Stimulated activated memory B cell treated with anti-CD40 and anti-IgM and Interleukin-4, amounts not matched to agents 10 μg/mL and 1 μg/mL and 100 μg/mL, for 72 hours (primary cell): ENCODE data around the gene MPZL1.

Experiments
- ATAC-seq: fragments of 150-1000 bp; cut with Tn5 transposase; 2 replicates; pipeline ENCODE4 v1.10.0; 2021
- H3K27ac Mint-ChIP-seq: one replicate; pipeline ENCODE4 v1.8.0; 2022; ENCODE audit warnings: mild to moderate bottlenecking, mixed read lengths
- H3K27me3 Mint-ChIP-seq: one replicate; pipeline ENCODE4 v1.8.0; 2022; ENCODE audit warnings: mixed read lengths
- H3K36me3 Mint-ChIP-seq: one replicate; pipeline ENCODE4 v1.8.0; 2022; ENCODE audit warnings: mixed read lengths
- H3K4me1 Mint-ChIP-seq: one replicate; pipeline ENCODE4 v1.8.0; 2022; ENCODE audit warnings: mixed read lengths
- H3K4me3 Mint-ChIP-seq: one replicate; pipeline ENCODE4 v1.8.0; 2022; ENCODE audit warnings: mild to moderate bottlenecking, moderate library complexity, mixed read lengths
- H3K9me3 Mint-ChIP-seq: one replicate; pipeline ENCODE4 v1.8.0; 2022; ENCODE audit warnings: mixed read lengths

The MPZL1 gene

DNA sequence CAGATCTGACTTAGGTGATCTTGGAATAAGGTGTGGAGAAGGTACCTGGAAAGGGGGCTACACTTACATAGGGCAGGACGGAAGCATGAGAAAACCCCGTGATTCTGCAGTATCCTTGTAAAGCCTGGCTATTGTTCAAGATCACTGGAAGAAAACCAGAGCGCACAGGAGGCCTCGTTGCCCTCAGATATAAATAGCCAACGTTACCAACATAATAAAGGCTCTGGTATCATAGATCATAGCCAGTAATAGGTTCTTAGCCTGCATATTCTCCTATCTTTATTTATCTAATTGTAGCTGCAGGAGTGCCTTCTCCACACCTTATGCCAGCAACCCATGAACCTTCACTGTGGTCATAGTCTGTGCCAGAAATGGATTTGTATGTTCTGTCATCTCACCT, 35.9 kb upstream of the MPZL1 start:
- Mint-ChIP-seq H3K36me3 (peaks cover 72% of the 10 kb centered on the region), H3K9me3 (no peaks in the 10 kb centered on the region), H3K4me3 (no peak overlapping the region), H3K27me3 (no peaks in the 10 kb centered on the region), H3K4me1 (peaks cover 58% of the 10 kb centered on the region), H3K27ac (peak overlapping the region; percentile 62)
- no peak for ATAC-seq

DNA sequence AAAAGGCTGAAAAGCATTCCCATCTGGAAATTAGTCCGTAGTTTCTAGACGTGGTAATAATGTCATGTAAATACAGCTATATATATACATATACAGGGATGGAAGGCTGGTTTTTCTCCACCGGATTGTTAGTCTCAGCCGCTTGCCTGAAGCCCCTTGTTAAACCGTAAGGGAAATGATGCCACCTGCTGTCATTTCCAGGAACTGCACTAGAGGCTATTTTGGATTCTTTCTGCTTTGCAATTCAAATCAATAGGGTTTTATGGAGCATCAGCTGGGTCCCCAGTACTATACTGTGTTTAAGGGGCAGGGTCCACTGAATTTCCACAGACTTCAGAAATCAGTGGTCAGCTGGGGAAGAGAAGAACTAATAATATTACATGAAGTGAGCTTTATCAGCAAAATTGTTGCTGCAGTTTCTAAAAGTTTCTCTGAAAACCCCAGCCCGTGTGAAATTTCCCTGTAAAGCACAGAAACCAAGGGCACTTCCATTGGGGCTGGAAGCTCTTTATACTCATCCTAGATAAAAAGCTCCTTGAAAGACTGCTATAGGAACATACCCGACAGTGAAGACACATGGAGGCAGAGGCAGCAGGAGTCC, 33.8 kb upstream of the MPZL1 start:
- H3K27ac Mint-ChIP-seq, result peak overlapping the region; percentile 76
- H3K4me1 Mint-ChIP-seq, result peaks cover 58% of the 10 kb centered on the region
- no peaks in the 10 kb centered on the region for H3K27me3 Mint-ChIP-seq

DNA sequence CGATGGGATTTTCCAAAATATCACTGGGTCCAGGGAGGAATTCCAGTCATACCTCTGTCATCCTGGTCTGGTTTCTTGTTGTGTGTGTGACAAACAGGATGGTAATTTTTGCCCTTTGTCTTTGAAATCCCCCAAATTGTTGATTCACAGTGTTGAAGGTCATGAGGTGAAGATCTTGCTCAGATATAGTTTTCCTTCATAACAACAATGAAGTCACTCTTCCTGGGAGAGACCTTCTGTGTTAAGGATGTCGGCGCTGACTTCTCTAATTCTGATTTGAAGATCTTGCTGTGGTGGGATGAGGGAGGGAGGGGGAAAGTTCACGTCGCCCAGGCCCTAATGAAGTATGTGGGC, 32.2 kb upstream of the MPZL1 start:
- no peaks in the 10 kb centered on the region for H3K27me3 Mint-ChIP-seq
- peak overlapping the region; percentile 76 for H3K27ac Mint-ChIP-seq
- no peaks in the 10 kb centered on the region for H3K9me3 Mint-ChIP-seq
- peak overlapping the region; percentile 12 for H3K4me3 Mint-ChIP-seq
- peaks cover 48% of the 10 kb centered on the region for H3K4me1 Mint-ChIP-seq
- H3K36me3 Mint-ChIP-seq, result peaks cover 80% of the 10 kb centered on the region
- ATAC-seq, result peak; percentile 27

More for the DNA sequence above, 33.8 kb upstream of the MPZL1 start:
- Mint-ChIP-seq H3K9me3 (no peaks in the 10 kb centered on the region), H3K36me3 (peaks cover 78% of the 10 kb centered on the region), H3K4me3 (no peak overlapping the region)
- ATAC-seq, result peak; percentile 78

DNA sequence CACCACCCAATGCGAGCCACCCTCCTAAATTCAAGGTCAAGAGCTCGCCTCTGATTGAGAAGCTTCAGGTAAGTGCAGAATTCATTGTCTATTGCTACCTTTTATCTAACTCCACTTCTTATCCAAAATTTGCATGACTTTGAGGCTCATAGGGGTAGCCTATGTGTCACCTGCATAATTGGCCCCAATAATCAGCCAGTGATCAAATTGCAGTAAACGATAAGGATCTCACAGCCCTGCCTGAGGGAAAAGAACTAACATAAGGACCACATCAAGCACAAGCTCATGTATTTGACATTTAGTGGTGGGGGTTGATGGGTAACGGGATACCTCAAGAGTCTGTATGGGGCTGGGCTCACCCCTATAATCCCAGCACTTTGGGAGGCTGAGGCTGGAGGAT, 31.7 kb upstream of the MPZL1 start:
- H3K36me3 Mint-ChIP-seq, result peaks cover 80% of the 10 kb centered on the region
- H3K4me3 Mint-ChIP-seq, result peak overlapping the region; percentile 12
- H3K27me3 Mint-ChIP-seq, result no peaks in the 10 kb centered on the region
- no peaks in the 10 kb centered on the region for H3K9me3 Mint-ChIP-seq
- H3K27ac Mint-ChIP-seq, result peak overlapping the region; percentile 76
- H3K4me1 Mint-ChIP-seq, result peaks cover 46% of the 10 kb centered on the region
- ATAC-seq, result no peak

DNA sequence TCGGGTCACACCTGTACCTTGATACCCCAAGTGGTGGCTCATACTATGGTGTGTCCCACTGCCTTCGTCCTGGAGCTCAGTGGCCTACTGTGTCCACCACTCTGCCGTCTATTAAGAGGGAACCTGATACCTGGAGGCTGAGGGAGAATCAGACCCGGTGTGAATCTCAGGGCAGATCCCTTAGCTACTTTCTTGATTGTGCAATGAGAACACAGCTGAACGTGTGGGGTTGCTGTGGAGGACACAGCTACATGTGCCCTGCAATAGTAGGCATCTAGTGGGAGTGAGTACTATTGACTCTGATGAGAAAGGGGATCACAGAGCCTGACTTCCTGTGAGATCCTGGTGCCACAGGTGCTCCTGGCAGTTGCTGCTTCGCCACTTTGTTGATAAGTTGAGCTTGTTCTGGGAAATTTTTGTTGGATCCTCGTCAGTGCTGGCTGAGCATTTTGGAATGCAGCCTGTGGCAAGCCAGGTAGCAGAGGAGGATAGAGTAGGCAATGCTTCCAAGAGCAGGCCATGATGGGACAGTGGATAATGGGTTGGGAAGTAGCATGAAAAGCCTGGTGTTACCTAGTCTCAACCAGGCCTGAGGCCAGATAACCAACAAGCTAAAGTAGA, 28.2 kb upstream of the MPZL1 start:
- Mint-ChIP-seq H3K4me3 (no peak overlapping the region), H3K27ac (peak overlapping the region; percentile 76), H3K36me3 (peaks cover 76% of the 10 kb centered on the region), H3K4me1 (peaks cover 32% of the 10 kb centered on the region), H3K9me3 (no peaks in the 10 kb centered on the region), H3K27me3 (no peaks in the 10 kb centered on the region)
- ATAC-seq, result no peak

DNA sequence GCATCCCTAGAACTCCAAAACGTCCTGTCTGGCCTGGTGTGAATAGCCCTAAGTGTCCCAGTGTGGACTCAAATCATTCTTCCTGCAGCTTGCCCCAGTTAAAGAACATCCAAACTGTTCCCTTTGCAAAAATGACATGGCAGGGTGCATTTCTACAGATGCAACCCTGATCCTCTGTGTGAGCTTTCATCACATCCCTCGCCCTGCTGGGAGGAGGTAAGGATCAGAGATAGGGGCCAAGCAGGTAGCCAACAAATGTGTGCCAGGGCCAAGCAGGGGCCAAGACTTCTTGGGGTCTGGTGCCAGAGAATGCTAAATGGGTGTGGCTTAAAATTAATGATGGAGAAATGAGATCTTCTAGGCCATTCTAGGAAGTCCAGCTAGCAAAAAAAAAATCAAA, 27.1 kb upstream of the MPZL1 start:
- peak overlapping the region; percentile 47 for H3K27ac Mint-ChIP-seq
- peaks cover 29% of the 10 kb centered on the region for H3K4me1 Mint-ChIP-seq
- no peaks in the 10 kb centered on the region for H3K27me3 Mint-ChIP-seq
- no peak for ATAC-seq
- H3K4me3 Mint-ChIP-seq, result no peak overlapping the region
- H3K36me3 Mint-ChIP-seq, result peaks cover 79% of the 10 kb centered on the region
- no peaks in the 10 kb centered on the region for H3K9me3 Mint-ChIP-seq

DNA sequence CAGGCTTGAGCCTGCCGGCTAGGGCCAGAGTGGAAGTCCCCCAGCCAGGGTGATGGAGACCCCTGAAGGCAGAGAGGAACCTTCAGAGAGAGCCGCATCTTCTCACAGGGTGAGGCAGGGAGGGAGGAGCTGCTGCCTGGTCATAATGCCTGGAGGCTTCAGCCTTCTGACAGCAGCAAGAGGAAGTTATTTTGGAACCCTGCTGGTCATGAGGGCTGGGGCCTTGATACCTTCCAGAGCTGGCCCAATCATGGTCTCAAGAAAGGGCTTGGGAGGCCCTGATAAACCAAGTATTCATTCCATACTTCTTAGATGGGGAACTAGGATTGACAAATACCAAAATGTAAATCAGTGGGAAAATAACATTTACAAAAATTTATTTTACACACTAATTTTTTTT, 26.6 kb upstream of the MPZL1 start:
- Mint-ChIP-seq H3K27me3 (no peaks in the 10 kb centered on the region), H3K36me3 (peaks cover 79% of the 10 kb centered on the region), H3K27ac (peak overlapping the region; percentile 47), H3K4me3 (no peak overlapping the region), H3K4me1 (peaks cover 29% of the 10 kb centered on the region), H3K9me3 (no peaks in the 10 kb centered on the region)
- ATAC-seq, result no peak

DNA sequence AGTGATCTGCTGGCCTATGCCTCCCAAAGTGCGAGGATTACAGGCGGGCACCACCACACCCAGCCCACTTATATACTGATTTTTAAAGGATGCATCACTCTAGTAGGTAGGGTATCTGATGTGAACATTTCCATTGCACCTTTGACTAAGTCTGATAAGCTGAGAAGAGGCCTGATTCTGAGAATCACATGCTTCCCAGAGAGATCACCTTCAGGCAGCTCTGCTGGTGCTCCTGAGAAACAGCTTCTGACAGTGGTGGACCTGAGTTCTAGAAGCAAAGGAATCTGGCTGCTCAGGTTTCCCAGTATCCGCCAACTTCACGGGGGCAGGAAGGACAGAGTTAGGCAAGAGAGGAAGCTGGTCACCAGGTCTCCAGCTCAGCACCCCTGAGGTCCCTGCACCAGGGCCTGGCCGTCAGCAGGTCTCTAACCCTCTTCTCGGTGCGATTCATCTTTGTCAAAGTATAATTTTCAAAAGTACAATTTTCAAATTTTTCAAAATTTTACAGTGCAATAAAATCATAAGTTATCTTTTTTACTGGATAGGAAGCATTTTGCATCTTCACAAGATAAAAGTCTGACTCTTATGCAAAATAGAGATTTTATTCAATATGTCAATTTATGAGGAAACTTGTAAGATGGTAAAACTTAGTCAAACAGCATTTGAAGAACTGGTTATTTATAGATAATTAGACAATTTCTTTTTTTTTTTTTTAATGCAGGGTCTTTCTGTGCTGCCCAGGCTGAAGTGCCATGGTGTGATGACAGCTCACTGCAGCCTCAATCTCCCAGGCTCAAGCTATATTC, 25.8 kb upstream of the MPZL1 start:
- no peaks in the 10 kb centered on the region for H3K27me3 Mint-ChIP-seq
- no peak for ATAC-seq
- H3K9me3 Mint-ChIP-seq, result no peaks in the 10 kb centered on the region
- H3K36me3 Mint-ChIP-seq, result peaks cover 75% of the 10 kb centered on the region
- no peak overlapping the region for H3K27ac Mint-ChIP-seq
- H3K4me1 Mint-ChIP-seq, result peaks cover 26% of the 10 kb centered on the region
- no peak overlapping the region for H3K4me3 Mint-ChIP-seq

DNA sequence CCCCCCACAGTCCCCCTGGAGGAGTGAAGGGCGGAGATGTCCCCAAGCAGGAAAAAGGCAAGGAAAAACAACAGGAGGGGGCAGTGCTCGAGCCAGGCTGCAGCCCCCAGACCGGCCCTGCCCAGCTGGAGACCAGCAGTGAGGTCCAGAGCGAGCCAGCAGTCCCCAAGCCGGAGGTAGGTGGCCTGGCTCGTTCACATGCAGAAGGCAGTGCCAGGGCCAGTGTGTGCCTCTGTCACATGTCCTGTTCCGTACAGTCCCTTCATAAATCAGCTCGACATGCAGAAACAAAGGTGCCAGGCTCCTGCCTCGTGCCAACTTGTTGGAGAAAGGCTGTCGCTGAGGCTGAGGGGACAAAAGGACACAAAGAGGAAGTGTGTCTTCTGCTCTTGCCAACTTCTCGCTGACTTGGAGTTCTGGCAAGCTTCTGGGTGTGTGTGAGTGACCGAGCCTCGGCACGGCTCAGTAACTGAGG, 24.1 kb upstream of the MPZL1 start:
- ATAC-seq, result no peak
- Mint-ChIP-seq H3K36me3 (peaks cover 68% of the 10 kb centered on the region), H3K4me1 (peaks cover 27% of the 10 kb centered on the region), H3K27me3 (no peaks in the 10 kb centered on the region), H3K9me3 (no peaks in the 10 kb centered on the region), H3K27ac (peak overlapping the region; percentile 69), H3K4me3 (no peak overlapping the region)

DNA sequence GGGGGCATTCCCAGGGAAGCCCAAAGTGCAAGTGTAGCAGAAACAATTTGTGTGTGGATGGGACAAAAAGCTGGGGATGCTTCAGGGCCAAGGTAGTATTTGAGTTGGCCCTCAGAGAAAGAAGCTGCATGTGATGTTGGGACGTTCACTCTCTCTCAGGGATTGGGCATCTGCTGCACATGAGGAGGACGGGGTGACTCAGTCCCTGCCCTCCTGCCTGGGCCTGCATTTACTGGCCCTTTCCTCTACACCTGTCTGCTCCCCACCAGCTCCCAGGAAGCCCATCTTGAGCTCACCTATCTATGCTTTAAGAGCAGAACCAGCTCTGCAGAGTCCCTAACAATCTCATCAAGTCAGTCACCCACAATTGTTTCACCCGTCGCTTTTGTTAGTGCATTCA, 23.5 kb upstream of the MPZL1 start:
- Mint-ChIP-seq H3K9me3 (no peaks in the 10 kb centered on the region), H3K4me1 (peaks cover 33% of the 10 kb centered on the region), H3K4me3 (no peak overlapping the region), H3K27me3 (no peaks in the 10 kb centered on the region), H3K27ac (peak overlapping the region; percentile 69), H3K36me3 (peaks cover 68% of the 10 kb centered on the region)
- no peak for ATAC-seq

DNA sequence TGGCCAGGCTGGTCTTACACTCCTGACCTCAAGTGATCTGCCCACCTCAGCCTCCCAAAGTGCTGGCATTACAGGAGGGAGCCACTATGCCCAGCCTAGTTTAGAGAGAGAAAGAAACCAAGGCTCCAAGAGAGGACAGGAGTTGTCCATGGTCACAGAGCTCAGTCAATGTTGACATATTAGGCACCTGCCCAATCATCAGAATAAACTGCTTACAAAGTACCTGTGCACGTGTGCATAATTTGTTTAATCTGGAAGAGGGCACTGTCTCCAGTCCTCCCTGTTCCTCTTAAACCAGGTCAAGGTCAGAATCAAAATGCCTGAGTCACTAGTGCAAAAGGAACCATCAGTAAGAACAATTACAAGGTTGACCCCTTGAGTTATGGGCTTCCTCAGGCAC, 20.3 kb upstream of the MPZL1 start:
- Mint-ChIP-seq H3K36me3 (peaks cover 71% of the 10 kb centered on the region), H3K27ac (peak overlapping the region; percentile 57), H3K4me3 (no peak overlapping the region), H3K4me1 (peaks cover 54% of the 10 kb centered on the region), H3K27me3 (no peaks in the 10 kb centered on the region), H3K9me3 (no peaks in the 10 kb centered on the region)
- ATAC-seq, result no peak

DNA sequence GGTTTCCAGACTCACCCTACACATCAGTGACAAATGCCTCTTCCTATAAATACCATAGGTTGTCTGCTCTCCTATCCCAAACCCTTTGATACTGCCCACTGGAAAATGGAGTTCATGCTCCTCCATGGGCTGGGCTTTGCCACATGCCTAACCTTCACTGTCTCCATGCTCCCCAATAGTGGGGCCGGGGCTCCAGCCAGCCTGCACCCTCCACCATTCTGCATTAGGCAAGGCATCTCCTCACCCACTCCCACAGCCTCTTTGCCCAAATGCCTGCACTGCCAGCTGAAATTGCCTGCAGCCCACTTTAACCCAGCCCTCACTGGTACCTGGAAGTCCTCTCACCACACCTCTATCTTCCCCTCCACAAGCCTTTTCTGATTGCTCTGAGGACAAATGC, 18.2 kb upstream of the MPZL1 start:
- no peak overlapping the region for H3K4me3 Mint-ChIP-seq
- peaks cover 53% of the 10 kb centered on the region for H3K36me3 Mint-ChIP-seq
- H3K4me1 Mint-ChIP-seq, result peaks cover 61% of the 10 kb centered on the region
- H3K9me3 Mint-ChIP-seq, result no peaks in the 10 kb centered on the region
- H3K27ac Mint-ChIP-seq, result no peak overlapping the region
- no peak for ATAC-seq
- no peaks in the 10 kb centered on the region for H3K27me3 Mint-ChIP-seq

DNA sequence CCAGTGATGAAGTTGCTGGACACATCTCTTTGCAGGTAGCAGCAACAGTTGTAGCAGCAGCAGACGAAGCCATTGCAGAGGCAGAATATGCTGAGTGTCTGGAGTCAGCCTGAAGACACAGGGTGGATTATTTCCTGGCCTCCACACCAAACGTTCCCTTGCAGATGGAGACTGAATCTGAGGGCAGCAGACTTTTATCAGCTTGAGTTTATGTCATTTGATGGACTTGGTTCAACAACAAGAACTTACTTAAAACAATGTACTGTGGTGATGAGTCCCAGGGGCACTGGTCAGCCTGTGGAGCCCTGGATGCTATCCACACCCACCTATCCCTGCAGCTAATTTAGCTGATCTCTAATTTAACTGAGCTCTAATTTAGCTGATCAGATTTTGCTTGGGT, 17.1 kb upstream of the MPZL1 start:
- H3K9me3 Mint-ChIP-seq, result no peaks in the 10 kb centered on the region
- H3K36me3 Mint-ChIP-seq, result peaks cover 42% of the 10 kb centered on the region
- H3K27me3 Mint-ChIP-seq, result no peaks in the 10 kb centered on the region
- H3K4me1 Mint-ChIP-seq, result peaks cover 65% of the 10 kb centered on the region
- no peak overlapping the region for H3K4me3 Mint-ChIP-seq
- no peak overlapping the region for H3K27ac Mint-ChIP-seq
- no peak for ATAC-seq

DNA sequence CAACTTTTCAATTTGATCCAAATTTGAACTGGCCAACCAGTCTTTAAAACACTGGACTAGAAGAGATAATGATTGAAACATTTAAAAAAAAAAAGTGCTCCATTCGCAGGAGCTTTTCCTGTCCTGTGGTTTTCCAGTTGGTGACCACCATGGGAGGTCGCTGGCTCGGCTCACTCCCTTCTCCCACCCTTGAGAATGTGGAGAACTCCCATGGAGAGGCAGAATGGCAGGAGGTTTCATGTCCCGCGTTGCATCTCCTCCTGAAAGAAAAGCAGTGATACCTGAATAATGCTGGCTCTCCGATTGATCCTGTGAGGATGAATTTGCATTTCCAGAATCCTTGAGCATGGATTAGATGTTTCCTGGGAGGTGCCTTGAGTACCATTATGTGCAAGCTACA, 16.5 kb upstream of the MPZL1 start:
- peaks cover 65% of the 10 kb centered on the region for H3K4me1 Mint-ChIP-seq
- peaks cover 37% of the 10 kb centered on the region for H3K36me3 Mint-ChIP-seq
- no peak overlapping the region for H3K27ac Mint-ChIP-seq
- H3K27me3 Mint-ChIP-seq, result no peaks in the 10 kb centered on the region
- no peak overlapping the region for H3K4me3 Mint-ChIP-seq
- no peak for ATAC-seq
- H3K9me3 Mint-ChIP-seq, result no peaks in the 10 kb centered on the region

DNA sequence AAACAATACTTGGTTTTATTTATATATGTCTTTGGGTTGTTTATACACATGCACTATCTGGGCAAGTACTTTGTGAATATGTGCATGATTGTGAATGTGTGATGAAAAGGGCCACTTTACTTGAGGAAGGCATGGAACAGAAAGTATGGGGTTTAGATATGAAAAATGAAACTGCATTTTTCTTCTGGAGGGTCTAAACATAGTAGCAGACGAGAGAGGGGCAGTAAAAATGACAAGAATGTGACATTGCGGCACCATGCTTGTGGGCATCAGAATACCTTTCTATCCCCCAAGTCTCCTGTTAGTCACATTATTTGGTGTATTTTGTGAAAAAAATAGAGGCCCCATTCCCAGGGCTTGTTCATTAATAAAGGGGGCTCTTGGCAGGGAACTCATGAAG, 15.4 kb upstream of the MPZL1 start:
- Mint-ChIP-seq H3K36me3 (peaks cover 30% of the 10 kb centered on the region), H3K4me1 (peaks cover 67% of the 10 kb centered on the region), H3K27me3 (no peaks in the 10 kb centered on the region), H3K4me3 (no peak overlapping the region), H3K27ac (peak overlapping the region; percentile 81), H3K9me3 (no peaks in the 10 kb centered on the region)
- ATAC-seq, result no peak
